Keratinocyte (primary cell): Measurements from ENCODE around the gene SLC37A1. TPM values are rescaled to one million over a fixed set of nuclear protein-coding genes. Genes with fewer than 3 reads are reported as not detected.

ENCODE experiments used
- DNase-seq: peaks from one replicate; pipeline ENCODE4 v3.0.0-alpha.2; 2011; ENCODE audit warnings: low read depth, missing footprints, low spot score
- FAIRE-seq: peaks from 2 replicates; lab custom pipeline; 2011; peaks lifted over from hg19 to GRCh38; lab: Jason Lieb, UNC
- H2AFZ ChIP-seq: 2 replicates; pipeline ENCODE4 v1.6.0; 2012; ENCODE audit warnings: low read length, control low read depth, inconsistent platforms; ENCODE audit not compliant: control insufficient read depth
- H3K27ac ChIP-seq: 2 replicates; pipeline ENCODE4 v1.5.1; 2011; ENCODE audit warnings: low read length; ENCODE audit not compliant: control insufficient read depth, insufficient read depth
- H3K27me3 ChIP-seq: 3 replicates; pipeline ENCODE4 v1.6.0; 2011; ENCODE audit warnings: low read length; ENCODE audit not compliant: control insufficient read depth, insufficient read depth; ENCODE audit errors: extremely low read depth
- H3K36me3 ChIP-seq, 2 experiments: 2 replicates in 1 of 2; 3 replicates in 1 of 2; pipeline ENCODE4 v1.5.1; 2011; ENCODE audit warnings: low read length in 2 of 2, mild to moderate bottlenecking in 1 of 2; ENCODE audit not compliant: control insufficient read depth in 2 of 2, insufficient read depth in 2 of 2; ENCODE audit errors: extremely low read depth in 1 of 2
- H3K4me1 ChIP-seq: 3 replicates; pipeline ENCODE4 v1.5.1; 2011; ENCODE audit warnings: low read length; ENCODE audit not compliant: control insufficient read depth, insufficient read depth; ENCODE audit errors: extremely low read depth
- H3K4me2 ChIP-seq: 3 replicates; pipeline ENCODE4 v1.6.0; 2011; ENCODE audit warnings: low read depth, low read length; ENCODE audit not compliant: control insufficient read depth, insufficient read depth; ENCODE audit errors: extremely low read depth
- H3K4me3 ChIP-seq, 3 experiments: fragments of 200-600 bp in 1 of 3; sonication (generic) in 1 of 3; 2 replicates in 2 of 3; 3 replicates in 1 of 3; pipeline ENCODE4 v1.5.1; 2011 to 2016; ENCODE audit warnings: low read length in 3 of 3, mild to moderate bottlenecking in 3 of 3, control low read depth in 2 of 3, inconsistent platforms in 1 of 3, low read depth in 1 of 3, mixed read lengths in 1 of 3, mixed run types in 1 of 3, moderate library complexity in 1 of 3; ENCODE audit not compliant: control insufficient read depth in 2 of 3, insufficient read depth in 2 of 3; ENCODE audit errors: extremely low read depth in 1 of 3
- H3K79me2 ChIP-seq: 2 replicates; pipeline ENCODE4 v1.6.0; 2012; ENCODE audit warnings: low read length; ENCODE audit not compliant: control insufficient read depth, insufficient read depth
- H3K9ac ChIP-seq: 3 replicates; pipeline ENCODE4 v1.6.0; 2011; ENCODE audit warnings: low read length; ENCODE audit not compliant: control insufficient read depth, insufficient read depth; ENCODE audit errors: extremely low read depth
- H3K9me1 ChIP-seq: 3 replicates; pipeline ENCODE4 v1.6.0; 2011; ENCODE audit warnings: low read length; ENCODE audit not compliant: control insufficient read depth, insufficient read depth; ENCODE audit errors: extremely low read depth
- H3K9me3 ChIP-seq: 2 replicates; pipeline ENCODE4 v1.5.1; 2012; ENCODE audit warnings: low read depth, low read length; ENCODE audit not compliant: control insufficient read depth
- H4K20me1 ChIP-seq: 3 replicates; pipeline ENCODE4 v1.6.0; 2011; ENCODE audit warnings: low read length; ENCODE audit not compliant: control insufficient read depth, insufficient read depth; ENCODE audit errors: extremely low read depth
- EZH2 ChIP-seq: IDR thresholded peaks from one replicate; pipeline ENCODE4 v1.6.1; 2012; ENCODE audit warnings: inconsistent platforms, mild to moderate bottlenecking, low read length, moderate library complexity
- dilution Hi-C: fragments of 300-500 bp; cut with MboI; formaldehyde crosslinking; loops from one replicate; pipeline ENCODE4 v1.7.0; 2020; ENCODE audit warnings: low sequenced_read_pairs; ENCODE audit not compliant: extremely low pct_ligation_motif_present
- polyA plus RNA-seq, 5 experiments: library from polyadenylated mRNA; depleted of rRNA in 3 of 5; stranded (reverse) in 3 of 5; stranded (forward) in 1 of 5; unstranded in 1 of 5; fragments of >200 nt; gene quantifications; 1 replicate in 1 of 5; 2 replicates in 3 of 5; 3 replicates in 1 of 5; pipeline versions ENCODE4 v1.2.1 to v1.2.3, GENCODE V29; 2011 to 2012; ENCODE audit warnings: missing spikeins in 2 of 5, low read depth in 1 of 5, low replicate concordance in 1 of 5
- TF ChIP-seq, protein P1 (sequence below), 3 experiments: IDR thresholded peaks in 1 of 3; conservative IDR thresholded peaks in 1 of 3; optimal IDR thresholded peaks in 1 of 3; 2 replicates in 2 of 3; 3 replicates in 1 of 3; pipeline versions ENCODE3 to v1.5.1; 2011; ENCODE audit warnings: low read length in 3 of 3, mild to moderate bottlenecking in 3 of 3, moderate library complexity in 2 of 3, control low read depth in 1 of 3, inconsistent platforms in 1 of 3; ENCODE audit not compliant: insufficient read depth in 2 of 3; ENCODE audit errors: extremely low read depth in 1 of 3

Gene SLC37A1
- polyA plus RNA-seq, 1 donor (not counting 4 experiments of a cell fraction or from before 2014, with no cell fraction given), result 4.1 TPM

DNA sequence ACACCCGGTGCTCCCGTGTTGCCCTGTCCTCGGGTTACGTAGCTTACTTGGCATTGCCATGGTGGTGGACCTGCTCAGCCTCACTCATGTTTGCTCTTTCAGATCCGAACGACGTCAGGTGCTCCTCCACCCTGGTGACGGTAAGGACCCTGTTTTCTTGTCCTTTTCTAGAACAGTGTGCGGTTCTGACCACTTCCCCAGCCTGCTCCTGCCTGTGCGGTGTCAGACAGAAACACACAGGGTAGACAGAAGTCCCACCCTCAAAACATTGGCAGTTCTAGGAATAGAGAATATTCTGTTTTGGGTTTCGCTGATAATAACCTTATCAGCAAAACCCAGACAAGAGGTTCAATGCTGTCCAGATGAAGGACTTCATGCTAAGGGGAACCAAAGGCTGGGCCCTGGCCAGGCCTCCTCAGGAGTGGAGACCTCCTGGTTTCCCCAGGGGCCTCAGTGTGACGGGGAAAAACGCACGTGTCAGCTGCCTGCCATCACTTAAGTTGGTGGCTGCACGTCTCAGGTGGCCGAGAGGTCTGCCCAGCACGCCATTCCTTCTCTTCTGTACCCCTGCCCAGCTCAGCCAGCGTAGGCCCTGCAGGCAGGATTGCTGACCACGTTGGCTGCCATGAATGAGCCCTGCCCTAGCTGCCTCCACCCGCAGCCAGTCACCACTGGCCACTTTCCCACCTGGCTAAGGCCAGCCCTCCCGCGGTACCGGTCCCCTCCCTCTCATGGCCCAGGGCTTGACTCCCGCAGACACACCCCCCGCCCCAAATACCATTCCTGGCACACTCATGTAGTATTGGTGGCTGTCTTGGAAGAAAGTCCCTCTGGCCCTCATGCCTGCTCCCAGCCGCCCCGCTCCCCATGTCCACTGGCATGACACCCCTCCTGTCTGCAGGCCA is 33.6 kb downstream of the SLC37A1 start:
- no peaks in the 10 kb centered on the region for H3K9me1 ChIP-seq
- no peaks in the 10 kb centered on the region for H4K20me1 ChIP-seq
- no peak for DNase-seq
- TF ChIP-seq, protein P1, sequence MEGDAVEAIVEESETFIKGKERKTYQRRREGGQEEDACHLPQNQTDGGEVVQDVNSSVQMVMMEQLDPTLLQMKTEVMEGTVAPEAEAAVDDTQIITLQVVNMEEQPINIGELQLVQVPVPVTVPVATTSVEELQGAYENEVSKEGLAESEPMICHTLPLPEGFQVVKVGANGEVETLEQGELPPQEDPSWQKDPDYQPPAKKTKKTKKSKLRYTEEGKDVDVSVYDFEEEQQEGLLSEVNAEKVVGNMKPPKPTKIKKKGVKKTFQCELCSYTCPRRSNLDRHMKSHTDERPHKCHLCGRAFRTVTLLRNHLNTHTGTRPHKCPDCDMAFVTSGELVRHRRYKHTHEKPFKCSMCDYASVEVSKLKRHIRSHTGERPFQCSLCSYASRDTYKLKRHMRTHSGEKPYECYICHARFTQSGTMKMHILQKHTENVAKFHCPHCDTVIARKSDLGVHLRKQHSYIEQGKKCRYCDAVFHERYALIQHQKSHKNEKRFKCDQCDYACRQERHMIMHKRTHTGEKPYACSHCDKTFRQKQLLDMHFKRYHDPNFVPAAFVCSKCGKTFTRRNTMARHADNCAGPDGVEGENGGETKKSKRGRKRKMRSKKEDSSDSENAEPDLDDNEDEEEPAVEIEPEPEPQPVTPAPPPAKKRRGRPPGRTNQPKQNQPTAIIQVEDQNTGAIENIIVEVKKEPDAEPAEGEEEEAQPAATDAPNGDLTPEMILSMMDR (optimal IDR thresholded peaks at IDR 0.05 in 1 of 3, IDR thresholded peaks at IDR 0.05 in 1 of 3, conservative IDR thresholded peaks at IDR 0.05 in 1 of 3; ENCODE audit: extremely low read depth in 1 of 3, insufficient read depth in 2 of 3, low read length in 3 of 3), result no peak
- TF ChIP-seq EZH2, result no peak
- H3K9me3 ChIP-seq, result no peaks in the 10 kb centered on the region
- FAIRE-seq, result no peak
- no peak overlapping the region for H3K27ac ChIP-seq
- H3K4me2 ChIP-seq, result no peak overlapping the region
- no peak overlapping the region for H3K9ac ChIP-seq
- no peak overlapping the region for H2AFZ ChIP-seq
- no peak overlapping the region for H3K4me3 ChIP-seq
- dilution Hi-C loops, result no loop called here
- H3K79me2 ChIP-seq, result no peaks in the 10 kb centered on the region
- H3K4me1 ChIP-seq, result no peaks in the 10 kb centered on the region
- no peaks in the 10 kb centered on the region for H3K27me3 ChIP-seq
- peaks cover 0 to 11% of the 10 kb centered on the region in 2 experiments for H3K36me3 ChIP-seq

DNA sequence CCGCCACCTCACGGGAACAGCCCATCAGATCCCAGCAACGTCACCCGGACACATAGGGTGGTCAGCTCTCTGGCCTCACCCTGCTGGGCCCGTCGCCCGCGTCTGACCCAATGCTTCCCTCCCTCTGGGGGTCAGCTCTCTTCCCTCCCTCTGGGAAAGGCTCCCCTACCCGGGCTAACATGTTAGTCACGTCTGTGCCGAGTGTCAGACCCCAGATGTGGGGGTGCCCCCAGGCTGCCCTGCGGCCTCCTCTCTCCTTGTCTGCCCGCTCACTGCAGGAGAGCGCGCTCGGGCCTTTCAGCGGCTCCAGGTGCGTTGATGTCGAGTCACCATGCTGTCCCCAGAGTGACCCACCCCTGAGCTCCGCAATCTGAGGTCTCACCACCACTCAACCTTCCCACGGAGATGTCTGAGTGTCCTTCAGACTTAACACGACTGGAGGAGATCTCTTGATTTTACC is 34.3 kb downstream of the SLC37A1 start:
- H3K27me3 ChIP-seq, result no peaks in the 10 kb centered on the region
- no peak overlapping the region for H2AFZ ChIP-seq
- H3K9me3 ChIP-seq, result no peaks in the 10 kb centered on the region
- no peaks in the 10 kb centered on the region for H3K79me2 ChIP-seq
- peaks cover 0 to 11% of the 10 kb centered on the region in 2 experiments for H3K36me3 ChIP-seq
- DNase-seq (no peak), FAIRE-seq (no peak)
- TF ChIP-seq EZH2, result no peak
- TF ChIP-seq, protein P1 (optimal IDR thresholded peaks at IDR 0.05 in 1 of 3, IDR thresholded peaks at IDR 0.05 in 1 of 3, conservative IDR thresholded peaks at IDR 0.05 in 1 of 3; ENCODE audit: extremely low read depth in 1 of 3, insufficient read depth in 2 of 3, low read length in 3 of 3), result no peak
- no peaks in the 10 kb centered on the region for H3K4me1 ChIP-seq
- no peaks in the 10 kb centered on the region for H3K9me1 ChIP-seq
- no peak overlapping the region for H3K4me2 ChIP-seq
- dilution Hi-C loops, result no loop called here
- no peak overlapping the region for H3K27ac ChIP-seq
- no peaks in the 10 kb centered on the region for H4K20me1 ChIP-seq
- no peak overlapping the region for H3K4me3 ChIP-seq
- H3K9ac ChIP-seq, result no peak overlapping the region
